ENCODE measurements around the gene ZNRD2. TPM values are rescaled to one million over a fixed set of nuclear protein-coding genes. Genes with fewer than 3 reads are reported as not detected.
A peak's percentile ranks its signal among the peaks of the same experiment; 100 is the strongest.

ZNRD2 gene
- total RNA-seq, 1 experiment from 2014 or later: 61.2 TPM

DNA sequence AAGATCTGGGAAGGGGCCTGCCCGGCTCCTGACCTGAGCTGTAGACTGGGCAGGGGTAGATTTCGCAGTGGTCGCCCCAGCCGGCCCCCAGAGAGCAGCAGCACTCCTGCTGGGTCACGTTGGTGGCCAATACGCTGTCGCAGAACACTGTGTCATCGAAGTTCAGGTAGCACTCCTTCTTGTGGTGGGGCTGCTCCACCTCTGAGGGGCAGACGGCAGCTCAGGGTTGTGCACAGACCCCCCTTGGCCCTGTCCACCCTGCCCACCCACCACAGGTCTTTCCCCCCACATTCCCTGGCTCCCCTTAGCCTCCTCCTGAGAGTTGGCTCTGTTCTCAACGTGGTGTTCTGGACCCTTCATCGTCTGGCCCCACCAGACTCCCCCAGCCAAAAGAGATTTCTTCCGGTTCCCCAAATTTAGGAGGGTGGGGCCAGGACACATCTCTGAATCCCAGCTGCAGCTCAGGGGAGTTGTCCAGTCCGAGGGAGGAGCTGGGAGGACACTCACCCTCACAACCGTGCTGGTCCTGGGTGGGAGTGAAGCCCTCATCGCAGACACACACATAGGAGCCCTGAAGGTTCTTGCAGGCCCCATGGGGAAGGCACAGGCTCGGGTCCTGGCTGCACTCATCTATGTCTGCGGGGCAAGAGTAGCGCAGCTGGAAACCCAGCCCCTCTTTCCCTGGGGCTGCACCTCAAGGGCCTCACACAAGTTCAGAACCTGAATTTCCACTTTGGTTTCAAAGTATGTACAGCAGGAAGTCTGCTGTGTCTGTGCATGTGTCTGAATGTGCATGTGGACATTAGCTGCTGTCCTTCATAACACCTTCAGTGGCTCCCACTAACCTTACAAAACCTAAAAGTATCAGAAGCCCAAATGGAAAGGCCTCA, 28.9 kb upstream of the ZNRD2 start:
- in situ Hi-C loops (cut with HindIII; ENCODE audit: low pct_unique_long_range_greater_than_20kb, low sequenced_read_pairs): no loop called here
- ChIA-PET POLR2A (interaction anchor here (0.5 to 0.7 kb wide), 3 partner anchors 16 to 1967 kb away, joined by 3 read pairs; partner anchors contain the start of gene SCYL1), CTCF (interaction anchor here (0.5 to 2.7 kb wide), 6 partner anchors 11 to 101 kb away, joined by 3 to 22 read pairs (median 4); partner anchors contain the start of genes FAM89B and ZNRD2)
- TF ChIP-seq SIN3A (IDR thresholded peaks at IDR 0.05; ENCODE audit: borderline replicate concordance, insufficient read depth, low read depth, low read length): no peak
- no peak for TF ChIP-seq REST (IDR thresholded peaks at IDR 0.05; ENCODE audit: insufficient read depth in 1 of 2, low read depth in 2 of 2, low read length in 1 of 2)
- no peaks in the 10 kb centered on the region for H3K27me3 ChIP-seq (ENCODE audit: control insufficient read depth, insufficient read depth, low read length)
- ATAC-seq (peak; percentile 1; the same call in 1 of the 2 replicates), DNase-seq (ENCODE audit: low read depth, low spot score) (no peak)
- H3K4me1 ChIP-seq (ENCODE audit: control insufficient read depth, insufficient read depth, low read length): peaks cover 18% of the 10 kb centered on the region
- intact Hi-C loops (cut with micrococcal nuclease; ENCODE audit: unreplicated experiment): loop anchor here (1.0 kb wide), 1 partner anchor 31 kb away; the partner anchor contains the start of gene FAM89B
- no TSS peak for BruUV-seq (replicated peaks)
- H3K36me3 ChIP-seq (ENCODE audit: control insufficient read depth, insufficient read depth, low read length): peaks cover 2% of the 10 kb centered on the region; the same call in 1 of the 2 replicates
- peak overlapping the region; percentile 79 for H3K27ac ChIP-seq (ENCODE audit: low read length)
- H3K4me3 ChIP-seq (ENCODE audit: low read depth in 2 of 2, low read length in 2 of 2): peak overlapping the region; percentile 64 to 68
- H3K9me3 ChIP-seq (ENCODE audit: control insufficient read depth, insufficient read depth, low read depth, low read length): no peaks in the 10 kb centered on the region

GRCh38 chr11:65542738-65543390, 27.4 kb upstream of the ZNRD2 start:
- BruUV-seq (replicated peaks): no TSS peak
- H3K9me3 ChIP-seq (ENCODE audit: control insufficient read depth, insufficient read depth, low read depth, low read length): no peaks in the 10 kb centered on the region
- H3K4me3 ChIP-seq (ENCODE audit: low read depth in 2 of 2, low read length in 2 of 2): no peak overlapping the region
- ATAC-seq: no peak
- peaks cover 2% of the 10 kb centered on the region; the same call in 1 of the 2 replicates for H3K36me3 ChIP-seq (ENCODE audit: control insufficient read depth, insufficient read depth, low read length)
- TF ChIP-seq, protein P1, sequence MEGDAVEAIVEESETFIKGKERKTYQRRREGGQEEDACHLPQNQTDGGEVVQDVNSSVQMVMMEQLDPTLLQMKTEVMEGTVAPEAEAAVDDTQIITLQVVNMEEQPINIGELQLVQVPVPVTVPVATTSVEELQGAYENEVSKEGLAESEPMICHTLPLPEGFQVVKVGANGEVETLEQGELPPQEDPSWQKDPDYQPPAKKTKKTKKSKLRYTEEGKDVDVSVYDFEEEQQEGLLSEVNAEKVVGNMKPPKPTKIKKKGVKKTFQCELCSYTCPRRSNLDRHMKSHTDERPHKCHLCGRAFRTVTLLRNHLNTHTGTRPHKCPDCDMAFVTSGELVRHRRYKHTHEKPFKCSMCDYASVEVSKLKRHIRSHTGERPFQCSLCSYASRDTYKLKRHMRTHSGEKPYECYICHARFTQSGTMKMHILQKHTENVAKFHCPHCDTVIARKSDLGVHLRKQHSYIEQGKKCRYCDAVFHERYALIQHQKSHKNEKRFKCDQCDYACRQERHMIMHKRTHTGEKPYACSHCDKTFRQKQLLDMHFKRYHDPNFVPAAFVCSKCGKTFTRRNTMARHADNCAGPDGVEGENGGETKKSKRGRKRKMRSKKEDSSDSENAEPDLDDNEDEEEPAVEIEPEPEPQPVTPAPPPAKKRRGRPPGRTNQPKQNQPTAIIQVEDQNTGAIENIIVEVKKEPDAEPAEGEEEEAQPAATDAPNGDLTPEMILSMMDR (IDR thresholded peaks at IDR 0.05): no peak
- TF ChIP-seq POLR2AphosphoS5 (IDR thresholded peaks at IDR 0.05; ENCODE audit: low read depth, low read length) (no peak), SIN3A (IDR thresholded peaks at IDR 0.05; ENCODE audit: borderline replicate concordance, insufficient read depth, low read depth, low read length) (no peak), REST (IDR thresholded peaks at IDR 0.05; ENCODE audit: insufficient read depth in 1 of 2, low read depth in 2 of 2, low read length in 1 of 2) (no peak), TCF7L2 (IDR thresholded peaks at IDR 0.05; ENCODE audit: low read depth, low read length) (no peak)
- POLR2A ChIA-PET: interaction anchor here (0.6 kb wide), 1 partner anchor 133 kb away, joined by 4 read pairs; no protein-coding TSS in a partner anchor
- H3K27me3 ChIP-seq (ENCODE audit: control insufficient read depth, insufficient read depth, low read length): no peaks in the 10 kb centered on the region
- H3K27ac ChIP-seq (ENCODE audit: low read length): no peak overlapping the region
- in situ Hi-C loops (cut with HindIII; ENCODE audit: low pct_unique_long_range_greater_than_20kb, low sequenced_read_pairs) (no loop called here), intact Hi-C loops (cut with micrococcal nuclease; ENCODE audit: unreplicated experiment) (no loop called here)
- no peak for DNase-seq (ENCODE audit: low read depth, low spot score)
- CTCF ChIA-PET: interaction anchor here (0.7 kb wide), 1 partner anchor 24 kb away, joined by 7 read pairs; no protein-coding TSS in a partner anchor
- peaks cover 9% of the 10 kb centered on the region for H3K4me1 ChIP-seq (ENCODE audit: control insufficient read depth, insufficient read depth, low read length)
